ENCODE measurements around the gene TMEM72. TPM values are rescaled to one million over a fixed set of nuclear protein-coding genes. Genes with fewer than 3 reads are reported as not detected.

Gene TMEM72
- total RNA-seq, result not detected

- Histone ChIP-seq H3K27me3 (no peaks in the 10 kb centered on the region), H3K27ac (no peak within 1 kb of the TSS), H3K36me3 (no peaks in the 10 kb centered on the region), H3K4me1 (no peaks in the 10 kb centered on the region), H3K9me3 (no peaks in the 10 kb centered on the region), H3K4me3 (no peak within 1 kb of the TSS)
- intact Hi-C loops (cut with DNase I), result no loop called here
- DNase-seq (ENCODE audit: low spot score in 2 of 2), result no peak
- no peak for TF ChIP-seq CTCF (IDR thresholded peaks at IDR 0.05)
Measured at GRCh38 chr10:44911081-44911540, at the start of gene TMEM72. TMEM72 (plus strand) TSS chr10:44911337; CDS start chr10:44911513, 176 bp downstream.

GRCh38 chr10:44862006-44862751, 49.0 kb upstream of the TMEM72 start:
- Histone ChIP-seq H3K4me3 (no peak overlapping the region), H3K27me3 (no peaks in the 10 kb centered on the region), H3K9me3 (no peaks in the 10 kb centered on the region), H3K36me3 (no peaks in the 10 kb centered on the region), H3K27ac (no peak overlapping the region), H3K4me1 (peaks cover 0 to 14% of the 10 kb centered on the region in 2 donors)
- TF ChIP-seq CTCF (IDR thresholded peaks at IDR 0.05), result no peak
- DNase-seq (ENCODE audit: low spot score in 2 of 2), result peak in 1 of 2 donors; percentile 52
- intact Hi-C loops (cut with DNase I), result loop anchor here (5.0 kb wide), 4 partner anchors 115 to 1170 kb away; partner anchors contain the start of gene DEPP1

GRCh38 chr10:44862924-44863323, 48.2 kb upstream of the TMEM72 start:
- H3K4me3 ChIP-seq, result no peak overlapping the region
- no peaks in the 10 kb centered on the region for H3K36me3 ChIP-seq
- intact Hi-C loops (cut with DNase I), result loop anchor here (5.0 kb wide), 4 partner anchors 114 to 1171 kb away; partner anchors contain the start of gene DEPP1
- no peaks in the 10 kb centered on the region for H3K9me3 ChIP-seq
- no peak overlapping the region for H3K27ac ChIP-seq
- TF ChIP-seq CTCF (IDR thresholded peaks at IDR 0.05), result no peak
- DNase-seq (ENCODE audit: low spot score in 2 of 2), result peak in 1 of 2 donors; percentile 48
- peaks cover 0 to 14% of the 10 kb centered on the region in 2 donors for H3K4me1 ChIP-seq
- H3K27me3 ChIP-seq, result no peaks in the 10 kb centered on the region

GRCh38 chr10:44863344-44864047, 47.6 kb upstream of the TMEM72 start:
- no peaks in the 10 kb centered on the region for H3K9me3 ChIP-seq
- TF ChIP-seq CTCF (IDR thresholded peaks at IDR 0.05), result no peak
- H3K4me1 ChIP-seq, result peaks cover 0 to 14% of the 10 kb centered on the region in 2 donors
- peak in 1 of 2 donors; percentile 44 for DNase-seq (ENCODE audit: low spot score in 2 of 2)
- H3K4me3 ChIP-seq, result no peak overlapping the region
- H3K36me3 ChIP-seq, result no peaks in the 10 kb centered on the region
- H3K27me3 ChIP-seq, result no peaks in the 10 kb centered on the region
- no peak overlapping the region for H3K27ac ChIP-seq
- intact Hi-C loops (cut with DNase I), result loop anchor here (2.0 to 5.0 kb wide), 6 partner anchors 114 to 1191 kb away; partner anchors contain the start of gene DEPP1

- no peak overlapping the region for H3K27ac ChIP-seq
- peak overlapping the region in 1 of 2 donors; percentile 68 for H3K4me3 ChIP-seq
- no peaks in the 10 kb centered on the region for H3K27me3 ChIP-seq
- H3K36me3 ChIP-seq, result no peaks in the 10 kb centered on the region
- intact Hi-C loops (cut with DNase I), result loop anchor here (2.0 to 5.0 kb wide), 6 partner anchors 113 to 1191 kb away; partner anchors contain the start of gene DEPP1
- H3K9me3 ChIP-seq, result no peaks in the 10 kb centered on the region
- no peak for TF ChIP-seq CTCF (IDR thresholded peaks at IDR 0.05)
- H3K4me1 ChIP-seq, result peaks cover 0 to 14% of the 10 kb centered on the region in 2 donors
- peak in 1 of 2 donors; percentile 57 for DNase-seq (ENCODE audit: low spot score in 2 of 2)
Measured at GRCh38 chr10:44864051-44864450, 47.1 kb upstream of the TMEM72 start.
